ENCODE data around the gene ZC3H10. TPM values are rescaled to one million over a fixed set of nuclear protein-coding genes. Genes with fewer than 3 reads are reported as not detected.

Gene ZC3H10
- total RNA-seq, 1 donor = 8.6 TPM

DNA sequence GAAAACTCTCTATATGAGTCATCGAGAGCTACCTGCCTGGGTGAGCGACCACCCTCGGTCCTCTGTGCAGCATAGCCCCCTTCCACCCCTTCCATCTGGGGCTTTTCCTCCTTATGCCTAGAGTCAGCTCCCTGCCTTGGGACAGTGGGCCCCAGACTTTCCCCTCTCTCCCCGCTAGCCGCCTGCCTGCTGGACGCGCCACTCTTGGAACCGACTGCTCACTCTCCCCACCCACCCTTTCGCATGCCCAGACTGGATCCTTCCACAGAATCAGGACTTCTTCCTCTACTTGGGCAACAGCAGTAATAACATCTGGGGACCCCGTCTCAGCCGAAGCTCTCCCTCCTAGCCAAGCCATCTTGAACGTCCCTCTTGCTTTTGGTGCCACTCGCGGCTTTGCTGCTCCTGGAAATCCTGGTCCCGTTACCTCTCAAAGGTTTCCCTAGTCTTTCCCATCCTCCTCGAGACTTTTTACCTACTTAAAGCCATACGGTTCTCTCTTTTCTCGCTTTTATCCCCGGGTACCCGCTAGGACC is 10.7 kb downstream of the ZC3H10 start:
- peaks cover 66% of the 10 kb centered on the region for H3K4me1 ChIP-seq (ENCODE audit: insufficient read depth, low read length)
- H3K27me3 ChIP-seq (ENCODE audit: insufficient read depth, low read length) = no peaks in the 10 kb centered on the region
- peak overlapping the region; percentile 79 for H3K4me3 ChIP-seq (ENCODE audit: low read length)
- H3K9me3 ChIP-seq (ENCODE audit: low read depth, low read length) = no peaks in the 10 kb centered on the region

GRCh38 chr12:56129206-56129941 is 11.3 kb downstream of the ZC3H10 start:
- H3K4me3 ChIP-seq (ENCODE audit: low read length) = peak overlapping the region; percentile 79
- no peaks in the 10 kb centered on the region for H3K27me3 ChIP-seq (ENCODE audit: insufficient read depth, low read length)
- peaks cover 60% of the 10 kb centered on the region for H3K4me1 ChIP-seq (ENCODE audit: insufficient read depth, low read length)
- H3K9me3 ChIP-seq (ENCODE audit: low read depth, low read length) = no peaks in the 10 kb centered on the region

DNA sequence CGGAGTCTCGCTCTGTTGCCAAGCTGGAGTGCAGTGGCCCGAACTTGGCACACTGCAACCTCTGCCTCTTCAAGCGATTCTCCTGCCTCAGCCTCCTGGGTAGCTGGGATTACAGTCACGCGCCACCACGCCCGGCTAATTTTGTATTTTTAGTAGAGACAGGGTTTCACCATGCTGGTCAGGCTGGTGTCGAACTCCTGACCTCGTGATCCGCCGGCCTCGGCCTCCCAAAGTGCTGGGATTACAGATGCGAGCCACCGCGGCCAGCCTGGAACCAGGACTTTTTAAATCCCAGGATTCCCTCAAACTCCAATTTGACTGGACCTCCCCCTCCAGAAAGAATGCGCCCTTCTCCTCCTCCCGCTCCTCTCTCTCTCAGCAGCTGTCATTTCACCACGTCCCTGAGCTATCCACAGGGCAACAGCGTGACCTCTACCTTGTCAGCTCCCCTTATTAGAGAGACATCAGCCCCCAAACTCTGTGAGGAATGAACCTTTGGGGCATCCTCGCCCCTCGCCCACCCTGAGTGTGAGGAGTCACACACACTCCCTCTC is 12.0 kb downstream of the ZC3H10 start:
- Histone ChIP-seq H3K9me3 (ENCODE audit: low read depth, low read length) (no peaks in the 10 kb centered on the region), H3K4me1 (ENCODE audit: insufficient read depth, low read length) (peaks cover 56% of the 10 kb centered on the region), H3K4me3 (ENCODE audit: low read length) (peak overlapping the region; percentile 79), H3K27me3 (ENCODE audit: insufficient read depth, low read length) (no peaks in the 10 kb centered on the region)

DNA sequence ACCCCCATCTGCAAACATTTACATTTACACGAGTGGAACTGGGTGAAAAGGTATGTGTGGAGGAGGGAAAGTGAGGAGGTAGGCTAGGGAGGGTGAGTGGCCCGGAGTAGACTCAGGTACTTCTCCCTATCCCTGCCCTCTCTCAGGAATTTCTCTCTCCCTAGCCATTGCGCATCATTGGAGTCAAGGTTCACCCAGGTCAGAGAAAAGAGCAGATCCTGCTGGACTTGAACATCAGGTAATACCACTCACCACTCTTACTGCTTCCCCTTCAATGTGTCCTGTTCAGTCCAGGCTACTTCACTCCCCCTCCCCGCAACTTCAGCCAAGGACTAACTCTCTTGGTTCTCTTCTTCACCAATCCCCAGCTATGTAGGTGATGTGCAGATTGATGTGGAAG is 12.8 kb downstream of the ZC3H10 start:
- no peak overlapping the region for H3K4me3 ChIP-seq (ENCODE audit: low read length)
- no peaks in the 10 kb centered on the region for H3K27me3 ChIP-seq (ENCODE audit: insufficient read depth, low read length)
- no peaks in the 10 kb centered on the region for H3K9me3 ChIP-seq (ENCODE audit: low read depth, low read length)
- peaks cover 48% of the 10 kb centered on the region for H3K4me1 ChIP-seq (ENCODE audit: insufficient read depth, low read length)

DNA sequence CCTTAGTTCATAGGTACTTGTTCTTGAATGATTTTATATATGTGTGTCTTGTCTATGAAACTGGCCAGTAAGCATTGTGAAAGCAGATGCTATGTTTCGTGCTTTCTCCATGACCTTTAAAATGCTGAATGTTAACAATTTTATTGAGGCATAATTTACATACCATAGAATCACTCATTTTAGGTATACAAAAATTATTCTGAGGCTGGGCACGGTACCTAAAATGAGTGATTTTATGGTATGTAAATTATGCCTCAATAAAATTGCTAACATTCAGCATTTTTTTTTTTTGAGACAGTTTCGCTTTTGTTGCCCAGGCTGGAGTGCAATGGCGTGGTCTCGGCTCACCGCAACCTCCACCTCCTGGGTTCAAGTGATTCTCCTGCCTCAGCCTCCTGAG is 16.8 kb downstream of the ZC3H10 start:
- Histone ChIP-seq H3K4me1 (ENCODE audit: insufficient read depth, low read length) (peaks cover 47% of the 10 kb centered on the region), H3K4me3 (ENCODE audit: low read length) (no peak overlapping the region), H3K9me3 (ENCODE audit: low read depth, low read length) (no peaks in the 10 kb centered on the region), H3K27me3 (ENCODE audit: insufficient read depth, low read length) (no peaks in the 10 kb centered on the region)

GRCh38 chr12:56137853-56138571 is 19.9 kb downstream of the ZC3H10 start:
- Histone ChIP-seq H3K9me3 (ENCODE audit: low read depth, low read length) (no peaks in the 10 kb centered on the region), H3K4me3 (ENCODE audit: low read length) (no peak overlapping the region), H3K4me1 (ENCODE audit: insufficient read depth, low read length) (peaks cover 44% of the 10 kb centered on the region), H3K27me3 (ENCODE audit: insufficient read depth, low read length) (no peaks in the 10 kb centered on the region)

DNA sequence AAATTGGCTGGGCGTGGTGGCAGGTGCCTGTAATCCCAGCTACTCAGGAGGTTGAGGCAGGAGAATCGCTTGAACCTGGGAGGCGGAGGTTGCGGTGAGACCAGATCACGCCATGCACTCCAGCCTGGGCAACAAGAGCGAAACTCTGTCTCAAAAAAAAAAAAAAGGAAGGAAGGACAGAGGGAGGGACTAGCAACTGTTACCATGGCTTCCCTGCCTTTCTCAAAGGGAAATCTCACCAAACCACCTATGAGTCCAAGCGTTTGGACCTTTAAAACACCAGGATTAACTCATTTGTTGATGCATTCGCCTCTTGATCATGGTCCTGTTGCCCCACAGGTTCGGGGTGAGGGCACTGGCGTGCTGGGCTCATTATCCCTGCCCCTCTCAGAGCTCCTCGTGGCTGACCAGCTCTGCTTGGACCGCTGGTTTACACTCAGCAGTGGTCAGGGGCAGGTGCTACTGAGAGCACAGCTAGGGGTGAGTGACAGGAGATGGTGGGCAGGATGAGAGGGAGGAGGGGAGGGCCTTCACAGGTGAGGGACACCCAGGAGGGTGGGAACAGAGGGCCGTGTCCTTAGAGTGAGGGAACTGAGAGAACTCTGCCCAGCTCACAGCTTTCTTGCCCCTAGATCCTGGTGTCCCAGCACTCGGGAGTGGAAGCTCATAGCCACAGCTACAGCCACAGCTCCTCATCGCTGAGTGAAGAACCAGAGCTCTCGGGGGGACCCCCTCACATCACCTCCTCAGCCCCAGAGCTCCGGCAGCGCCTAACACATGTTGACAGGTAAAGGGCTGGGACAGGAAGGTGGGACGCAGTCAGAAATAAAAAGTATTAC is 24.1 kb downstream of the ZC3H10 start:
- Histone ChIP-seq H3K4me1 (ENCODE audit: insufficient read depth, low read length) (peaks cover 48% of the 10 kb centered on the region), H3K27me3 (ENCODE audit: insufficient read depth, low read length) (no peaks in the 10 kb centered on the region), H3K9me3 (ENCODE audit: low read depth, low read length) (no peaks in the 10 kb centered on the region), H3K4me3 (ENCODE audit: low read length) (no peak overlapping the region)

- Histone ChIP-seq H3K4me1 (ENCODE audit: insufficient read depth, low read length) (peaks cover 39% of the 10 kb centered on the region), H3K27me3 (ENCODE audit: insufficient read depth, low read length) (no peaks in the 10 kb centered on the region), H3K4me3 (ENCODE audit: low read length) (no peak overlapping the region), H3K9me3 (ENCODE audit: low read depth, low read length) (no peaks in the 10 kb centered on the region)
Measured at GRCh38 chr12:56143217-56143616, 25.2 kb downstream of the ZC3H10 start.

GRCh38 chr12:56143870-56144269 is 25.8 kb downstream of the ZC3H10 start:
- Histone ChIP-seq H3K4me1 (ENCODE audit: insufficient read depth, low read length) (peaks cover 32% of the 10 kb centered on the region), H3K9me3 (ENCODE audit: low read depth, low read length) (no peaks in the 10 kb centered on the region), H3K27me3 (ENCODE audit: insufficient read depth, low read length) (no peaks in the 10 kb centered on the region), H3K4me3 (ENCODE audit: low read length) (no peak overlapping the region)

DNA sequence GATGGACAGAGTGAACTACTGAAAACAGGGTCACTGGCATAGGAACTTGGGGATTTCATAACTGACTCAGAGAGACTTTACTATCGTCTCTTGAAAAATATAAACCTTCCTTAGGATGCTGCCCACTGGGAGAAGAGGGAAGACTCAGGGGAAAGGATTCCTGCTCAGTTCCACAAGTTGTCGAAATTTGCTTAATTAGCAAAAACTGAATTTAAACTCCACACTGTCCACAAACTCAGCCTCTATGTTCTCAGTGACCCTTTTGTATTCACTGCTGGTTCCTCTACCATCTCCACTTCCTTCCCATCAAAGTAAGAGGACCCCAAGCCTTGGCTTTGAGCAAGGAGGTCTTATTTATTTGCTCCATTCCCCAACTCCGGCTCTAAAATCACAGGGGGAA is 27.2 kb downstream of the ZC3H10 start:
- Histone ChIP-seq H3K9me3 (ENCODE audit: low read depth, low read length) (no peaks in the 10 kb centered on the region), H3K4me3 (ENCODE audit: low read length) (no peak overlapping the region), H3K4me1 (ENCODE audit: insufficient read depth, low read length) (peaks cover 34% of the 10 kb centered on the region), H3K27me3 (ENCODE audit: insufficient read depth, low read length) (no peaks in the 10 kb centered on the region)

DNA sequence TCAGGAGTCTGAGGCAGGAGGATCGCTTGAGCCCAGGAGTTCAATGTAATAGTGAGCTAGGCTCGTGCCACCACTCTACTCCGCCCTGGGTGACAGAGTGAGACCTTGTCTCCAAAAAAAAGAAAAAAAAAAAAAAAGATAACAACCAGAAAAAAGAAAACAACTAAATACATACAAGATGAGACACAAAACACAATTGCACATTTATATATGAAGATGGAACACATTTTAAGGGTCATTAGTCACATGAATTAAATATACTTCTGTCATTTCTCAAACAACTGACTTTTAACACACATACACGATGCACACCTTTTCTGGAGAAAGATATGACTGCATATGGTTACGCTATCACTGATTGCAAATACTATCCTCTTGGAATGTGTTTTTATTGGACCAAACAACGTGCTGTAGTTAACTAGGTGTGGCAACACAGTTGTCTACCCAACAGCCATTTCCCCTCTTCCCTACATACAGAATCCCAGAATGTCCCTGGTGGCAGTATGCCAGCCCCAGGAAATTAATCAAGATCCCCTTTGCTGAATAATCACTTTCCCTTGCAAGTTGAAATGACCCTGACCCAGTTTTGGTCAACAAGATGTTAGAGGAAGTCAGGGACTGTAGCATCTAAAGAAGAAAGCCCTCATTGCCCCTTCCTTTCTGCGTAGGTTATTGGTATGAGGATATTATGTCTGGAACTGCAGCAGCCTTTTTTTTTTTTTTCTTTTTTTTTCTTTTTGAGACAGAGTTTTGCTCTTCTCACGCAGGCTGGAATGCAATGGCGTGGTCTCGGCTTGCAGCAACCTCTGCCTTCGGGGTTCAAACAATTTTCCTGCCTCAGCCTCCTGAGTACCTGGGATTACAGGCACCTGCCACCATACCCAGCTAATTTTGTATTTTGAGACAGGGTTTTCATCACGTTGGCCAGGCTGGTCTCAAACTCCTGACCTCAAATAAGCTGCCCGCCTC is 28.7 kb downstream of the ZC3H10 start:
- Histone ChIP-seq H3K9me3 (ENCODE audit: low read depth, low read length) (no peaks in the 10 kb centered on the region), H3K27me3 (ENCODE audit: insufficient read depth, low read length) (no peaks in the 10 kb centered on the region), H3K4me1 (ENCODE audit: insufficient read depth, low read length) (peaks cover 44% of the 10 kb centered on the region), H3K4me3 (ENCODE audit: low read length) (no peak overlapping the region)

- peaks cover 32% of the 10 kb centered on the region for H3K4me1 ChIP-seq (ENCODE audit: insufficient read depth, low read length)
- H3K9me3 ChIP-seq (ENCODE audit: low read depth, low read length) = no peaks in the 10 kb centered on the region
- H3K4me3 ChIP-seq (ENCODE audit: low read length) = no peak overlapping the region
- no peaks in the 10 kb centered on the region for H3K27me3 ChIP-seq (ENCODE audit: insufficient read depth, low read length)
Measured at GRCh38 chr12:56150563-56150962, 32.5 kb downstream of the ZC3H10 start.

GRCh38 chr12:56151672-56152131 is 33.6 kb downstream of the ZC3H10 start:
- Histone ChIP-seq H3K27me3 (ENCODE audit: insufficient read depth, low read length) (no peaks in the 10 kb centered on the region), H3K9me3 (ENCODE audit: low read depth, low read length) (no peaks in the 10 kb centered on the region), H3K4me3 (ENCODE audit: low read length) (peak overlapping the region; percentile 71), H3K4me1 (ENCODE audit: insufficient read depth, low read length) (peaks cover 34% of the 10 kb centered on the region)
